Measurements from ENCODE around the gene THAP7.

DNA sequence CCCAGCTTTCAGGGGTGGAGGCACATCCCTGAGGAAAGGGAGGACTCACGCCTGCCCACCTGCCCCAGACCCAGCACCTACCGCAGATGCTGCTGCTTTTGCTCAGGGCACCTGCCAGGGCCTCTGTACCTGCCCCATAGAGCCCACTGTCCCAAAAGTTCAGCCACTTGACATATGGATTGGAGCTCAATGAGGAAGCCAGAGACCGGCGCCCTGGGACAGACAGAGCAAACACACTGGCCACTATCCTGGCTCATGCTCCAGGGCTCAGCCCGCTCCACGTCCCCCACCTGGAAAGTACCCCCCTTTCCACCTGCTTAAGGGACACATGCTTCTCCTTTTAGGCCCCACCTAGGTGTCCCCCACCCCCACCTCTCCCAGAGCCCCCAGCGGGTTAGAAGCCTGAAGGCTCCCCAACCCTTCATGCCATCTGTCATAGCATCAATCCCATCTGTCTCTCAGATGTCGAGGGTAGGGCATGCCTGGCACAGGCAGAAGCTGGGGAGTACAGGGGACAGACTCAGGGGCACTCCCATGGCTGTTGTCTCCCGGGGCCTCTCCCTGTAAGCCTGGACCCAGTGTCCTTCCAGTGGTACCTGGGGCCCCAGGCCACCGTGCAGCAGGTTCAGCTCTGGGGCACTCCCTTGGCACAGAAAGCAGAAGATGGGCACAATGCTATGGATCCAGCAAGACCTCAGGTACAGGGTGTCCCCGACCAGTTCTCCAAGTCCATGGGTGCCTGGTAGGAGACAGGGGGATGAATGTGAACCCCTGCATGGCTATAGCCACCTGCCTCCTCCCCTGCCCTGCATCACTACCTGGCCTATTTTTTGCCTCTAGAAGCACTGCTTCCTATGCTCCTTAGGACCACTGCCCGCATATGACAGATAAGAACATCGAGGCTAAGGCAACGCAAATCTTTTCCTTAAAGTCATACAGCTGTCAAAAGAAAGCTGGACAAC, 10.8 kb upstream of the THAP7 start:
- no peak for TF ChIP-seq NR3C1 (CRISPR knock-in tag; IDR thresholded peaks at IDR 0.05)
- TF ChIP-seq GATA2 (CRISPR knock-in tag; IDR thresholded peaks at IDR 0.05): no peak
- TF ChIP-seq MYC (IDR thresholded peaks at IDR 0.05; ENCODE audit: low read depth, low read length): no peak
- no peak for TF ChIP-seq MYC (CRISPR knock-in tag; IDR thresholded peaks at IDR 0.05; ENCODE audit: borderline replicate concordance, low read depth)
- TF ChIP-seq, protein P1, sequence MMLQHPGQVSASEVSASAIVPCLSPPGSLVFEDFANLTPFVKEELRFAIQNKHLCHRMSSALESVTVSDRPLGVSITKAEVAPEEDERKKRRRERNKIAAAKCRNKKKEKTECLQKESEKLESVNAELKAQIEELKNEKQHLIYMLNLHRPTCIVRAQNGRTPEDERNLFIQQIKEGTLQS (IDR thresholded peaks at IDR 0.05): no peak
- TF ChIP-seq, protein P1 (CRISPR knock-in tag; conservative IDR thresholded peaks at IDR 0.05): no peak
- no peak for TF ChIP-seq TAF7 (tag; IDR thresholded peaks at IDR 0.05)
- TF ChIP-seq HIVEP1 (CRISPR knock-in tag; IDR thresholded peaks at IDR 0.05): no peak
- no peak for TF ChIP-seq ZNF175 (CRISPR knock-in tag; IDR thresholded peaks at IDR 0.05; ENCODE audit: low read depth)
- no peak for TF ChIP-seq POLR2AphosphoS5 (IDR thresholded peaks at IDR 0.05; ENCODE audit: control insufficient read depth, insufficient read depth, low read depth, low read length)
- no peak for TF ChIP-seq POLR2AphosphoS2 (IDR thresholded peaks at IDR 0.05; ENCODE audit: low read length)
- TF ChIP-seq, protein P2, sequence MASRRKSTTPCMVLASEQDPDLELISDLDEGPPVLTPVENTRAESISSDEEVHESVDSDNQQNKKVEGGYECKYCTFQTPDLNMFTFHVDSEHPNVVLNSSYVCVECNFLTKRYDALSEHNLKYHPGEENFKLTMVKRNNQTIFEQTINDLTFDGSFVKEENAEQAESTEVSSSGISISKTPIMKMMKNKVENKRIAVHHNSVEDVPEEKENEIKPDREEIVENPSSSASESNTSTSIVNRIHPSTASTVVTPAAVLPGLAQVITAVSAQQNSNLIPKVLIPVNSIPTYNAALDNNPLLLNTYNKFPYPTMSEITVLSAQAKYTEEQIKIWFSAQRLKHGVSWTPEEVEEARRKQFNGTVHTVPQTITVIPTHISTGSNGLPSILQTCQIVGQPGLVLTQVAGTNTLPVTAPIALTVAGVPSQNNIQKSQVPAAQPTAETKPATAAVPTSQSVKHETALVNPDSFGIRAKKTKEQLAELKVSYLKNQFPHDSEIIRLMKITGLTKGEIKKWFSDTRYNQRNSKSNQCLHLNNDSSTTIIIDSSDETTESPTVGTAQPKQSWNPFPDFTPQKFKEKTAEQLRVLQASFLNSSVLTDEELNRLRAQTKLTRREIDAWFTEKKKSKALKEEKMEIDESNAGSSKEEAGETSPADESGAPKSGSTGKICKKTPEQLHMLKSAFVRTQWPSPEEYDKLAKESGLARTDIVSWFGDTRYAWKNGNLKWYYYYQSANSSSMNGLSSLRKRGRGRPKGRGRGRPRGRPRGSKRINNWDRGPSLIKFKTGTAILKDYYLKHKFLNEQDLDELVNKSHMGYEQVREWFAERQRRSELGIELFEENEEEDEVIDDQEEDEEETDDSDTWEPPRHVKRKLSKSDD (conservative IDR thresholded peaks at IDR 0.05; ENCODE audit: low read length): no peak
- no peak for TF ChIP-seq HMG20B (CRISPR knock-in tag; IDR thresholded peaks at IDR 0.05)
- no peak for TF ChIP-seq CEBPB (tag; IDR thresholded peaks at IDR 0.05)
- TF ChIP-seq EHMT2 (IDR thresholded peaks at IDR 0.05): no peak
